ENCODE measurements around the gene CRISPLD2. TPM values are rescaled to one million over a fixed set of nuclear protein-coding genes. Genes with fewer than 3 reads are reported as not detected.

CRISPLD2 gene
- total and polyA plus RNA-seq, 9 of the 15 experiments (the other 6 are each of a cell fraction or from before 2014, with no cell fraction given), result 0.03 to 0.24 (median 0.04) TPM; not detected in 4

DNA sequence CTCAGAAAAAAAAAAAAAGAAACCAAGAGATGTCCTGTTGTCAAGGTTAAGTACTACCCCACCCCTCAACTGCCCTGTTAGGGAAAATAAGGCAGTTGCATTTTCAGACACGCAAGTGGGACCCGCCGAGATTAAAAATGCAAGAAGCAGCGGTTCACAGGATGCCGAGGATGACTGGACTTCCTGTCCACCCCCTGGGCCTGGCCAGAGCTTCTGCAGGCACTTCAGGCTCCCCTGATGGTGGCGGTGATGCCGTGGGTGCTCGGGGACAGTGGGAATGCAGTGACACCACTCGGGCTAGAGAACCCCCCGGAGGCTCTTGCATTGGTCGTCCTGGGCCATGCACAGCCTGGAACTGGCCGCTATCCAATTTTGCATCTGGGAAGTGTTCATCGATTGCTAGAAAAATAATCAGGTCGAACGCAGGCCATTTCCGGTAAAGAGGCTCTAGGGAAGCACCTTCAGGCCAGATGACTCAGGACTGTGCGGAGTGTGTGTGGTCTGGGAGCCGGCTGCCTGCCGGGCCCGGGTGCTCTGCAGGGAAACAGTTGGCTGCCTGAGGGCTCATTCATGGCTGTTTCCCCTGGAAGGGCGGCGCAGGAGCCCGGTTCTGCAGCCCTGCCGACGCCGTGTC, 13.4 kb upstream of the CRISPLD2 start (continued):
- TF ChIP-seq, protein P1, sequence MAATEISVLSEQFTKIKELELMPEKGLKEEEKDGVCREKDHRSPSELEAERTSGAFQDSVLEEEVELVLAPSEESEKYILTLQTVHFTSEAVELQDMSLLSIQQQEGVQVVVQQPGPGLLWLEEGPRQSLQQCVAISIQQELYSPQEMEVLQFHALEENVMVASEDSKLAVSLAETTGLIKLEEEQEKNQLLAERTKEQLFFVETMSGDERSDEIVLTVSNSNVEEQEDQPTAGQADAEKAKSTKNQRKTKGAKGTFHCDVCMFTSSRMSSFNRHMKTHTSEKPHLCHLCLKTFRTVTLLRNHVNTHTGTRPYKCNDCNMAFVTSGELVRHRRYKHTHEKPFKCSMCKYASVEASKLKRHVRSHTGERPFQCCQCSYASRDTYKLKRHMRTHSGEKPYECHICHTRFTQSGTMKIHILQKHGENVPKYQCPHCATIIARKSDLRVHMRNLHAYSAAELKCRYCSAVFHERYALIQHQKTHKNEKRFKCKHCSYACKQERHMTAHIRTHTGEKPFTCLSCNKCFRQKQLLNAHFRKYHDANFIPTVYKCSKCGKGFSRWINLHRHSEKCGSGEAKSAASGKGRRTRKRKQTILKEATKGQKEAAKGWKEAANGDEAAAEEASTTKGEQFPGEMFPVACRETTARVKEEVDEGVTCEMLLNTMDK (IDR thresholded peaks at IDR 0.05; ENCODE audit: borderline replicate concordance, insufficient read depth, low read depth, low read length, poor library complexity, severe bottlenecking), result no peak
- TF ChIP-seq YY1 (IDR thresholded peaks at IDR 0.05; ENCODE audit: borderline replicate concordance in 1 of 3, control insufficient read depth in 1 of 3, extremely low read depth in 1 of 3, insufficient read depth in 3 of 3, insufficient read length in 1 of 3, insufficient replicate concordance in 2 of 3, low read depth in 1 of 3, low read length in 2 of 3) (peak in 1 of 3 experiments; percentile 48), PYGO2 (tag; IDR thresholded peaks at IDR 0.05) (no peak), ZNF324 (CRISPR knock-in tag; IDR thresholded peaks at IDR 0.05) (no peak), NONO (IDR thresholded peaks at IDR 0.05; ENCODE audit: low read depth in 2 of 2, low read length in 1 of 2) (no peak), ZBTB17 (CRISPR knock-in tag; IDR thresholded peaks at IDR 0.05) (peak; percentile 73; the same call in 1 of the 2 replicates), ZKSCAN8 (CRISPR knock-in tag; IDR thresholded peaks at IDR 0.05) (no peak), TSC22D4 (tag; IDR thresholded peaks at IDR 0.05) (no peak), NFIX (CRISPR knock-in tag; IDR thresholded peaks at IDR 0.05; ENCODE audit: low read depth) (no peak; the same call in 1 of the 2 replicates), TOE1 (IDR thresholded peaks at IDR 0.05; ENCODE audit: borderline replicate concordance) (no peak), TOE1 (CRISPR knock-in tag; IDR thresholded peaks at IDR 0.05; ENCODE audit: borderline replicate concordance, low read depth) (no peak), CCAR2 (IDR thresholded peaks at IDR 0.05; ENCODE audit: low read depth, low read length) (no peak), HDAC1 (IDR thresholded peaks at IDR 0.05) (no peak), SREBF1 (IDR thresholded peaks at IDR 0.05; ENCODE audit: borderline replicate concordance, low read depth, low read length) (no peak), SIX5 (IDR thresholded peaks at IDR 0.05; ENCODE audit: borderline replicate concordance in 1 of 2, insufficient read depth in 1 of 2, low read depth in 1 of 2, low read length in 2 of 2) (no peak)
- TF ChIP-seq, protein P2, sequence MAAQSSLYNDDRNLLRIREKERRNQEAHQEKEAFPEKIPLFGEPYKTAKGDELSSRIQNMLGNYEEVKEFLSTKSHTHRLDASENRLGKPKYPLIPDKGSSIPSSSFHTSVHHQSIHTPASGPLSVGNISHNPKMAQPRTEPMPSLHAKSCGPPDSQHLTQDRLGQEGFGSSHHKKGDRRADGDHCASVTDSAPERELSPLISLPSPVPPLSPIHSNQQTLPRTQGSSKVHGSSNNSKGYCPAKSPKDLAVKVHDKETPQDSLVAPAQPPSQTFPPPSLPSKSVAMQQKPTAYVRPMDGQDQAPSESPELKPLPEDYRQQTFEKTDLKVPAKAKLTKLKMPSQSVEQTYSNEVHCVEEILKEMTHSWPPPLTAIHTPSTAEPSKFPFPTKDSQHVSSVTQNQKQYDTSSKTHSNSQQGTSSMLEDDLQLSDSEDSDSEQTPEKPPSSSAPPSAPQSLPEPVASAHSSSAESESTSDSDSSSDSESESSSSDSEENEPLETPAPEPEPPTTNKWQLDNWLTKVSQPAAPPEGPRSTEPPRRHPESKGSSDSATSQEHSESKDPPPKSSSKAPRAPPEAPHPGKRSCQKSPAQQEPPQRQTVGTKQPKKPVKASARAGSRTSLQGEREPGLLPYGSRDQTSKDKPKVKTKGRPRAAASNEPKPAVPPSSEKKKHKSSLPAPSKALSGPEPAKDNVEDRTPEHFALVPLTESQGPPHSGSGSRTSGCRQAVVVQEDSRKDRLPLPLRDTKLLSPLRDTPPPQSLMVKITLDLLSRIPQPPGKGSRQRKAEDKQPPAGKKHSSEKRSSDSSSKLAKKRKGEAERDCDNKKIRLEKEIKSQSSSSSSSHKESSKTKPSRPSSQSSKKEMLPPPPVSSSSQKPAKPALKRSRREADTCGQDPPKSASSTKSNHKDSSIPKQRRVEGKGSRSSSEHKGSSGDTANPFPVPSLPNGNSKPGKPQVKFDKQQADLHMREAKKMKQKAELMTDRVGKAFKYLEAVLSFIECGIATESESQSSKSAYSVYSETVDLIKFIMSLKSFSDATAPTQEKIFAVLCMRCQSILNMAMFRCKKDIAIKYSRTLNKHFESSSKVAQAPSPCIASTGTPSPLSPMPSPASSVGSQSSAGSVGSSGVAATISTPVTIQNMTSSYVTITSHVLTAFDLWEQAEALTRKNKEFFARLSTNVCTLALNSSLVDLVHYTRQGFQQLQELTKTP (IDR thresholded peaks at IDR 0.05; ENCODE audit: low read depth in 1 of 2, partially characterized antibody in 2 of 2), result peak in 1 of 2 experiments; percentile 8
- TF ChIP-seq, protein P3, sequence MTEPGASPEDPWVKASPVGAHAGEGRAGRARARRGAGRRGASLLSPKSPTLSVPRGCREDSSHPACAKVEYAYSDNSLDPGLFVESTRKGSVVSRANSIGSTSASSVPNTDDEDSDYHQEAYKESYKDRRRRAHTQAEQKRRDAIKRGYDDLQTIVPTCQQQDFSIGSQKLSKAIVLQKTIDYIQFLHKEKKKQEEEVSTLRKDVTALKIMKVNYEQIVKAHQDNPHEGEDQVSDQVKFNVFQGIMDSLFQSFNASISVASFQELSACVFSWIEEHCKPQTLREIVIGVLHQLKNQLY (CRISPR knock-in tag; conservative IDR thresholded peaks at IDR 0.05), result no peak
- TF ChIP-seq, protein P4, sequence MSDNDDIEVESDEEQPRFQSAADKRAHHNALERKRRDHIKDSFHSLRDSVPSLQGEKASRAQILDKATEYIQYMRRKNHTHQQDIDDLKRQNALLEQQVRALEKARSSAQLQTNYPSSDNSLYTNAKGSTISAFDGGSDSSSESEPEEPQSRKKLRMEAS (CRISPR knock-in tag; IDR thresholded peaks at IDR 0.05), result peak; percentile 33; the same call in 1 of the 2 replicates
